Esophagus squamous epithelium (tissue), 5 donors: ENCODE measurements around the gene SLC6A9. TPM values are rescaled to one million over a fixed set of nuclear protein-coding genes. Genes with fewer than 3 reads are reported as not detected.

Source experiments
- DNase-seq: peaks from one replicate; lab custom pipeline; 2025; lab: John Stamatoyannopoulos, UW
- H3K27ac ChIP-seq, 4 donors: fragments of 200-600 bp; sonication (generic); one replicate each; pipeline ENCODE4 v1.5.1; 2016 to 2019; ENCODE audit warnings: mild to moderate bottlenecking in 1 of 4
- H3K27me3 ChIP-seq, 4 donors: fragments of 200-600 bp; sonication (generic); 1 replicate in 3 of 4; 2 replicates in 1 of 4; pipeline versions ENCODE4 v1.5.1 to v1.6.0; 2017 to 2021; ENCODE audit warnings: antibody characterized with exemption in 1 of 4
- H3K36me3 ChIP-seq, 3 donors: fragments of 200-600 bp; sonication (generic); one replicate each; pipeline ENCODE4 v1.5.1; 2016 to 2019
- H3K4me1 ChIP-seq, 3 donors: fragments of 200-600 bp; sonication (generic); one replicate each; pipeline ENCODE4 v1.5.1; 2017 to 2019
- H3K4me3 ChIP-seq, 4 donors: fragments of 200-600 bp; sonication (generic); 1 replicate in 3 of 4; 2 replicates in 1 of 4; pipeline ENCODE4 v1.5.1; 2016 to 2019; ENCODE audit warnings: mild to moderate bottlenecking in 2 of 4, moderate library complexity in 1 of 4
- H3K9me3 ChIP-seq, 3 donors: fragments of 200-600 bp; sonication (generic); one replicate each; pipeline ENCODE4 v1.5.1; 2016 to 2019
- POLR2A ChIP-seq, 4 donors: fragments of 450-650 bp; IDR thresholded peaks; one replicate each; pipeline ENCODE4 v1.6.1; 2017; ENCODE audit warnings: antibody characterized with exemption in 4 of 4, mild to moderate bottlenecking in 4 of 4, moderate library complexity in 3 of 4
- WGBS, 2 donors: methylation state at CpG; one replicate each; pipeline ENCODE4 v1.1.5; 2018; 5-methylcytosine and 5-hydroxymethylcytosine counted together
- intact Hi-C: fragments of 100-400 bp; cut with DNase I; formaldehyde crosslinking; loops from one replicate; pipeline ENCODE4 v1.15.0; 2022
- total RNA-seq, 4 donors: library from RNA; depleted of rRNA; stranded (reverse); fragments of >200 nt; gene quantifications; one replicate each; pipeline ENCODE4 v1.1.0, GENCODE V29; 2016
- TF ChIP-seq, protein P1 (sequence below), 6 experiments: fragments of 450-650 bp in 4 of 6; fragments of 200-600 bp in 2 of 6; sonication (generic) in 2 of 6; IDR thresholded peaks; one replicate each; pipeline ENCODE4 v1.5.1; 2016 to 2019; ENCODE audit warnings: antibody characterized with exemption in 6 of 6, mild to moderate bottlenecking in 4 of 6, moderate library complexity in 4 of 6
- donor health status: DM: yes; HTN: yes; CAD: no.

SLC6A9 gene
- total RNA-seq, 4 donors from 2014 or later, result 10.4 to 40.0 (median 23.2) TPM

DNA sequence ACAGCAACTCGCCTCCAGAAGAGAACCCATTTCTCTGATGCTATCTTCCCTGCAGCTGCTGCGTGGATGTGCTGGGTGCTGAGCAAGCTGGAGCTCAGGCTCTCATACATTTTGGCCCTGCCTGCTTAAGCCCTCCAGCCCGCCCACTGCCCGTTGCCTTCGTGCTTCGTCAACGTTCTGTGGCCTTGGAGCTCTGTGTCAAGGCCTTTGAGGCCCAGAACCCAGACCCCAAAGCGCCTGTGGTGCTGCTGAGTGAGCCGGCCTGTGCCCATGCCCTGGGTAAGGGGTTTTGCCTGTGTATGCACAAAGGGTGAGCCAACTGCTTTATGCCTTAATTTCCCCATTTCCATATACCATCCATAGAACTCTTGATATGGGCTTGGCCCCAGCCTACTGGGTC is 60.4 kb downstream of the SLC6A9 start:
- peak overlapping the region in 2 of 4 donors; percentile 66 to 83 for H3K4me3 ChIP-seq
- H3K27ac ChIP-seq, result no peak overlapping the region
- intact Hi-C loops, result no loop called here
- H3K4me1 ChIP-seq, result peaks cover 21 to 43% (median 24%) of the 10 kb centered on the region in 3 donors
- TF ChIP-seq, protein P1, sequence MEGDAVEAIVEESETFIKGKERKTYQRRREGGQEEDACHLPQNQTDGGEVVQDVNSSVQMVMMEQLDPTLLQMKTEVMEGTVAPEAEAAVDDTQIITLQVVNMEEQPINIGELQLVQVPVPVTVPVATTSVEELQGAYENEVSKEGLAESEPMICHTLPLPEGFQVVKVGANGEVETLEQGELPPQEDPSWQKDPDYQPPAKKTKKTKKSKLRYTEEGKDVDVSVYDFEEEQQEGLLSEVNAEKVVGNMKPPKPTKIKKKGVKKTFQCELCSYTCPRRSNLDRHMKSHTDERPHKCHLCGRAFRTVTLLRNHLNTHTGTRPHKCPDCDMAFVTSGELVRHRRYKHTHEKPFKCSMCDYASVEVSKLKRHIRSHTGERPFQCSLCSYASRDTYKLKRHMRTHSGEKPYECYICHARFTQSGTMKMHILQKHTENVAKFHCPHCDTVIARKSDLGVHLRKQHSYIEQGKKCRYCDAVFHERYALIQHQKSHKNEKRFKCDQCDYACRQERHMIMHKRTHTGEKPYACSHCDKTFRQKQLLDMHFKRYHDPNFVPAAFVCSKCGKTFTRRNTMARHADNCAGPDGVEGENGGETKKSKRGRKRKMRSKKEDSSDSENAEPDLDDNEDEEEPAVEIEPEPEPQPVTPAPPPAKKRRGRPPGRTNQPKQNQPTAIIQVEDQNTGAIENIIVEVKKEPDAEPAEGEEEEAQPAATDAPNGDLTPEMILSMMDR (IDR thresholded peaks at IDR 0.05), result no peak
- no peak for TF ChIP-seq POLR2A (IDR thresholded peaks at IDR 0.05)
- H3K36me3 ChIP-seq, result peaks cover 4 to 43% (median 5%) of the 10 kb centered on the region in 3 donors
- H3K27me3 ChIP-seq, result no peaks in the 10 kb centered on the region
- H3K9me3 ChIP-seq, result no peaks in the 10 kb centered on the region
- 80 to 93% methylated on average over 8 to 9 of the region's 9 CpGs for WGBS, 2 donors
- DNase-seq, result no peak

DNA sequence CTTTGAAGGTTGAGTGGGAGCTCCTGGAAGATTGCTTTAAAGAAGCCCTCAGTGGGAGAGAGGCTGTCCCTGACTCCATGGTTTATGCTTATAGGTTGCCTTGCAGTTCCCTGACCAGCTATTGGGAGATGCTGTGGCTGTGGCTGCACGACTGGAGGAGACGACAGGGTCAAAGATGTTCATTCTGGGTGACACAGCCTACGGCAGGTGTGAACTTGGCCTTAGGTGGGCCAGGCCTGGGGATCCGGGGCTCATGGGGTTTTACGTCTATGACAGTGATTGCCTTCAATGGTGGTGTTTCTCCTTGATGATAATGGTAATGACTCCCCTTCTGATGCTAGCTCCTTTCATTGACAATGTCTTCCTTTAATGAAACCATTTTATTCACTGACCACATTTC is 60.8 kb downstream of the SLC6A9 start:
- TF ChIP-seq, protein P1 (IDR thresholded peaks at IDR 0.05), result no peak
- TF ChIP-seq POLR2A (IDR thresholded peaks at IDR 0.05), result no peak
- no peaks in the 10 kb centered on the region for H3K27me3 ChIP-seq
- peak overlapping the region; percentile 14 to 63 (median 45) for H3K27ac ChIP-seq
- intact Hi-C loops, result no loop called here
- peaks cover 17 to 39% (median 20%) of the 10 kb centered on the region in 3 donors for H3K4me1 ChIP-seq
- 35 to 70% methylated on average over 3 to 5 of the region's 5 CpGs for WGBS, 2 donors
- H3K36me3 ChIP-seq, result peaks cover 5 to 46% (median 8%) of the 10 kb centered on the region in 3 donors
- DNase-seq, result no peak
- no peaks in the 10 kb centered on the region for H3K9me3 ChIP-seq
- peak overlapping the region; percentile 66 to 84 (median 78) for H3K4me3 ChIP-seq

DNA sequence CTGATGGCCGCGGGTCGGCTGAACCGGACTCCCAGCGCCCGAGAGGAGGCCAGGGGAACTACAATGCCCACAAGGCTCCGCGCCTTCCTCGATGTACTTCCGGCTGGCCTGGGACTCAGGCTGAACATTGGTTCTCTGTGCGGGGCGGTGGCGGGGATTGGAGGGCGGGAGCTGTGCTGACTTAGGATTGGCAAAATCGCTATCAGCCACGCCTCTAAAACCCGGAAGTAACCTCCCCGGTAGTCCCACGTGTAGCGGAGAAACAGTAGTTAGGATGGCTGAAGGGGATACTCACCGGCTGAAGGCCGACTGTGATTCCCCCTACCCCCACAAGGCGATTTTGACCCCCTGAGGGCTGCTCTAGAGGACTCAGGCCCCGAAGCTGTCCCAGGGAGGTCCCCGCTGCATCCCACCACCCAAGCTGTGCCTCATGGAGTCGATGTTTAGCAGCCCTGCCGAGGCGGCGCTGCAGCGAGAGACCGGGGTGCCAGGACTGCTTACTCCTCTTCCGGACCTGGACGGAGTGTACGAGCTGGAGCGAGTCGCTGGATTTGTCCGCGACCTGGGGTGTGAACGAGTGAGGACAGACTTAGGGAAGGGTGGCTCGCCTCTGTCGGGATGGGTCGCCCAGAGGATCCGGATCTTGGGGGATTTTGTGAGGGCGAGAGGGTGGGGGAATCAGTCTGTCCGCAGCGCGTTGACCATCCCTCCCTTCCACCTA is 61.4 kb downstream of the SLC6A9 start, which contains the start of gene DPH2:
Gene DPH2, plus strand, starts transcription at position 265 of the 721 bp plus-strand sequence. Its CDS starts 166 bp downstream, at position 431.
- no peak for TF ChIP-seq POLR2A (IDR thresholded peaks at IDR 0.05)
- TF ChIP-seq, protein P1 (IDR thresholded peaks at IDR 0.05), result peak in 3 of 6 experiments; percentile 17 to 32 (median 27)
- Histone ChIP-seq H3K27ac (peak within 1 kb of the TSS; percentile 14 to 63 (median 45)), H3K27me3 (no peaks in the 10 kb centered on the region), H3K4me1 (peaks cover 15 to 37% (median 20%) of the 10 kb centered on the region in 3 donors), H3K36me3 (peaks cover 5 to 50% (median 8%) of the 10 kb centered on the region in 3 donors), H3K4me3 (peak within 1 kb of the TSS; percentile 66 to 84 (median 78)), H3K9me3 (no peaks in the 10 kb centered on the region)
- peak; percentile 91 for DNase-seq
- WGBS, 2 donors, result 2% methylated on average over 14 to 26 of the region's 47 CpGs
- intact Hi-C loops, result no loop called here

DNA sequence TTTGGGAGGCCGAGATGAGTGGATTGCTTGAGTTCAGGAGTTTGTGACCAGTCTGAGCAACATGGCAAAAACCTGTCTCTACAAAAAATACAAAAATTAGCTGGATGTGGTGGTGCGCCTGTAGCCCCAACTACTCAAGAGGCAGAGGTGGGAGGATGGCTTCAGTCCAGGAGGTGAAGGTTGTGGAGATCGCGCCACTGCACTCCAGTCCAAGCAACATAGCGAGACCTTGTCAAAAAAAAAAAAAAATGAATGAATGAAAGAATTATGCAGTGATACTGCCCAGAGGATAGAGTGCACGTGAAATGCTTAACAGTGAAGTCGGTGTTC is 61.9 kb downstream of the SLC6A9 start:
- peak overlapping the region in 1 of 4 donors; percentile 63 for H3K27ac ChIP-seq
- no peak for TF ChIP-seq POLR2A (IDR thresholded peaks at IDR 0.05)
- TF ChIP-seq, protein P1 (IDR thresholded peaks at IDR 0.05), result no peak
- intact Hi-C loops, result no loop called here
- 51 to 56% methylated on average over 7 of the region's 7 CpGs for WGBS, 2 donors
- H3K4me1 ChIP-seq, result peaks cover 15 to 36% (median 20%) of the 10 kb centered on the region in 3 donors
- no peaks in the 10 kb centered on the region for H3K27me3 ChIP-seq
- peaks cover 5 to 54% (median 8%) of the 10 kb centered on the region in 3 donors for H3K36me3 ChIP-seq
- no peaks in the 10 kb centered on the region for H3K9me3 ChIP-seq
- DNase-seq, result no peak
- H3K4me3 ChIP-seq, result peak overlapping the region in 3 of 4 donors; percentile 66 to 83 (median 74)

DNA sequence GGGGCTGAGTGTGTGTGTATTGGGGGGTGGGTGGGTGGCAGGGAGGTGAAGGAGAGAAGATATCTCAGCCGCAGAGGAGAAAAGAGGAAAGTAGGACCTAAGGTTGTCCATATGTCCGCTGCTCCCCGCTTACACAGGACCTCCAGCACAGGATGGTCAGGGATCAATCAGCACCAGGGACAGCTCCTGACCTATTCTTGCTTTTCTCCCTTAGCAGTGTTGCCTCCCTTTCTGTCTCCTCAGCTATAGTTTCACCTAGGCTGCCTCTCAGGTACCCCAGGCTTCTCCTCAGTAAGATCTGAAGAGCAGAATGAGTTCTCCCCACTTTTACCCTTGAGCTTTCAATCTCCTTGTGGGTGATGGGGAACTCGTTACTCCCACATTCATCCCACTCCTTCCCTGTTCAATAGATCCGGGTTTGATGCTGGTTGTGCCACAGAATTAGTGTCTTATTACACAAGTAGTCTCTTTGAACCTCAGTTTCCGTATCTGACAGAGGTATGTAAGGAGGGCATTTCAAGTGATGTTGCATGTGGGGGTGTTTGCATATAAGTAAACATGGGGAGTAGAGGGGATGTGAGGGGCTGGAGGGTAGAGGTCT is 62.8 kb downstream of the SLC6A9 start:
- no peak for DNase-seq
- H3K4me1 ChIP-seq, result peaks cover 9 to 26% (median 14%) of the 10 kb centered on the region in 3 donors
- TF ChIP-seq POLR2A (IDR thresholded peaks at IDR 0.05), result no peak
- TF ChIP-seq, protein P1 (IDR thresholded peaks at IDR 0.05), result no peak
- intact Hi-C loops, result no loop called here
- peaks cover 4 to 64% (median 8%) of the 10 kb centered on the region in 3 donors for H3K36me3 ChIP-seq
- no peak overlapping the region for H3K27ac ChIP-seq
- H3K4me3 ChIP-seq, result no peak overlapping the region
- no peaks in the 10 kb centered on the region for H3K9me3 ChIP-seq
- H3K27me3 ChIP-seq, result no peaks in the 10 kb centered on the region
- WGBS, 2 donors, result 84 to 90% methylated on average over 6 of the region's 6 CpGs
